ENCODE measurements around the gene IFRD1. TPM values are rescaled to one million over a fixed set of nuclear protein-coding genes. Genes with fewer than 3 reads are reported as not detected.

Gene IFRD1
- total and polyA plus RNA-seq, 2 donors (not counting 3 experiments of a cell fraction or from before 2014, with no cell fraction given), result 16.8 to 43.3 TPM

DNA sequence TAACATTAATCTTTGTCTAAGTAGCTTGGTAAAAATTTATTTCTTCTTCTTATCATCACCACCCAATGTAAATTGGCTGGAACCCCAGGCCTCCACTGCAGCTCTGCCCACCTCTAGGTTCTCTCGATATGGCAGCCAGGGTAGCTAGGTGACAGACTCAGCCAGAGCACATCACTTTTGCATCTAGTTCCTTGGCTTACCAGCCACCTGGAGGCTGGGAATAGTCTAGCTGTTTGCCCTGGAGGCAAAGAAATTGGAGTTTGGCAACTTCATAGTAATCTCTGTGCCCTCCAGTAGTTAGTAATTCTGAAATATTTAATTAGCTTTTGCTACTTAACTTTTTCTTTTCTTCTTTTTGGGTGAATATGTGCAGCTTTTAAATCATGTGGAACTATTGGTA is 9.4 kb downstream of the IFRD1 start:
- DNase-seq (ENCODE audit: low read depth, low spot score) (no peak), FAIRE-seq (no peak)
- no TSS peak for BruUV-seq (replicated peaks)
- Histone ChIP-seq H3K9ac (replicated peaks; ENCODE audit: extremely low read depth, insufficient read depth, low read length) (no peak overlapping the region), H3K4me2 (ENCODE audit: insufficient read depth, low read length) (no peak overlapping the region), H3K79me2 (ENCODE audit: control insufficient read depth, insufficient read depth, low read length) (peaks cover 23% of the 10 kb centered on the region), H3K4me3 (replicated peaks in 1 of 3; ENCODE audit: insufficient read depth in 1 of 3, low read depth in 1 of 3, low read length in 3 of 3) (no peak overlapping the region), H2AFZ (ENCODE audit: low read depth, low read length) (no peak overlapping the region), H3K9me3 (replicated peaks; ENCODE audit: control insufficient read depth, insufficient read depth, low read length) (no peaks in the 10 kb centered on the region), H3K9me1 (replicated peaks; ENCODE audit: control insufficient read depth, extremely low read depth, insufficient read depth, low read length) (no peaks in the 10 kb centered on the region), H3K36me3 (ENCODE audit: control insufficient read depth in 2 of 2, extremely low read depth in 1 of 2, insufficient read depth in 2 of 2, low read length in 2 of 2) (peaks cover 10 to 53% of the 10 kb centered on the region in 2 experiments), H3K27ac (ENCODE audit: insufficient read depth, low read depth, low read length) (no peak overlapping the region), H4K20me1 (replicated peaks; ENCODE audit: control insufficient read depth, extremely low read depth, insufficient read depth, low read length) (peaks cover 3% of the 10 kb centered on the region), H3K27me3 (ENCODE audit: control insufficient read depth in 2 of 2, insufficient read depth in 2 of 2, low read length in 2 of 2) (no peaks in the 10 kb centered on the region), H3K4me1 (ENCODE audit: control insufficient read depth, extremely low read depth, insufficient read depth, low read length) (no peaks in the 10 kb centered on the region)
- intact Hi-C loops (cut with micrococcal nuclease) (no loop called here), dilution Hi-C loops (cut with MboI; ENCODE audit: extremely low pct_ligation_motif_present, low sequenced_read_pairs) (no loop called here)
- ChIA-PET POLR2A (interaction anchor here (4.7 kb wide), 1 partner anchor 9 kb away, joined by 31 read pairs; the partner anchor contains the start of gene IFRD1), CTCF (interaction anchor here (0.7 to 2.2 kb wide), 5 partner anchors 9 to 703 kb away, joined by 3 to 6 read pairs (median 3); no protein-coding TSS in a partner anchor)
- no peak for TF ChIP-seq POLR2AphosphoS5 (IDR thresholded peaks at IDR 0.05; ENCODE audit: insufficient read depth, low read depth, low read length)
- TF ChIP-seq JUN (IDR thresholded peaks at IDR 0.05; ENCODE audit: borderline replicate concordance, insufficient read depth, insufficient read length, low read depth), result no peak
- TF ChIP-seq, protein P1, sequence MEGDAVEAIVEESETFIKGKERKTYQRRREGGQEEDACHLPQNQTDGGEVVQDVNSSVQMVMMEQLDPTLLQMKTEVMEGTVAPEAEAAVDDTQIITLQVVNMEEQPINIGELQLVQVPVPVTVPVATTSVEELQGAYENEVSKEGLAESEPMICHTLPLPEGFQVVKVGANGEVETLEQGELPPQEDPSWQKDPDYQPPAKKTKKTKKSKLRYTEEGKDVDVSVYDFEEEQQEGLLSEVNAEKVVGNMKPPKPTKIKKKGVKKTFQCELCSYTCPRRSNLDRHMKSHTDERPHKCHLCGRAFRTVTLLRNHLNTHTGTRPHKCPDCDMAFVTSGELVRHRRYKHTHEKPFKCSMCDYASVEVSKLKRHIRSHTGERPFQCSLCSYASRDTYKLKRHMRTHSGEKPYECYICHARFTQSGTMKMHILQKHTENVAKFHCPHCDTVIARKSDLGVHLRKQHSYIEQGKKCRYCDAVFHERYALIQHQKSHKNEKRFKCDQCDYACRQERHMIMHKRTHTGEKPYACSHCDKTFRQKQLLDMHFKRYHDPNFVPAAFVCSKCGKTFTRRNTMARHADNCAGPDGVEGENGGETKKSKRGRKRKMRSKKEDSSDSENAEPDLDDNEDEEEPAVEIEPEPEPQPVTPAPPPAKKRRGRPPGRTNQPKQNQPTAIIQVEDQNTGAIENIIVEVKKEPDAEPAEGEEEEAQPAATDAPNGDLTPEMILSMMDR (IDR thresholded peaks at IDR 0.05; ENCODE audit: extremely low read depth in 1 of 2, insufficient read depth in 1 of 2, low read depth in 1 of 2, low read length in 2 of 2), result no peak
- no peak for TF ChIP-seq FOS (IDR thresholded peaks at IDR 0.05; ENCODE audit: borderline replicate concordance, insufficient read depth, low read length)
- no peak for TF ChIP-seq EZH2 (IDR thresholded peaks at IDR 0.05; ENCODE audit: borderline replicate concordance, low read depth, low read length, severe bottlenecking)
- TF ChIP-seq MYC (IDR thresholded peaks at IDR 0.05; ENCODE audit: low read depth, low read length), result no peak
- TF ChIP-seq POLR2A (IDR thresholded peaks at IDR 0.05; ENCODE audit: low read depth, low read length), result no peak
- TF ChIP-seq GATA2 (IDR thresholded peaks at IDR 0.05; ENCODE audit: insufficient read depth, insufficient read length, low read depth, low read length), result no peak
- TF ChIP-seq, protein P2, sequence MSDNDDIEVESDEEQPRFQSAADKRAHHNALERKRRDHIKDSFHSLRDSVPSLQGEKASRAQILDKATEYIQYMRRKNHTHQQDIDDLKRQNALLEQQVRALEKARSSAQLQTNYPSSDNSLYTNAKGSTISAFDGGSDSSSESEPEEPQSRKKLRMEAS (IDR thresholded peaks at IDR 0.05; ENCODE audit: insufficient read depth, insufficient read length), result no peak
